GM03348 (cell line): Measurements from ENCODE around the gene SIRT5.
A peak's percentile ranks its signal among the peaks of the same experiment; 100 is the strongest.

Source experiments
- DNase-seq: peaks from one replicate; pipeline ENCODE4 v3.0.0; 2012; ENCODE audit warnings: low spot score

Gene SIRT5

DNA sequence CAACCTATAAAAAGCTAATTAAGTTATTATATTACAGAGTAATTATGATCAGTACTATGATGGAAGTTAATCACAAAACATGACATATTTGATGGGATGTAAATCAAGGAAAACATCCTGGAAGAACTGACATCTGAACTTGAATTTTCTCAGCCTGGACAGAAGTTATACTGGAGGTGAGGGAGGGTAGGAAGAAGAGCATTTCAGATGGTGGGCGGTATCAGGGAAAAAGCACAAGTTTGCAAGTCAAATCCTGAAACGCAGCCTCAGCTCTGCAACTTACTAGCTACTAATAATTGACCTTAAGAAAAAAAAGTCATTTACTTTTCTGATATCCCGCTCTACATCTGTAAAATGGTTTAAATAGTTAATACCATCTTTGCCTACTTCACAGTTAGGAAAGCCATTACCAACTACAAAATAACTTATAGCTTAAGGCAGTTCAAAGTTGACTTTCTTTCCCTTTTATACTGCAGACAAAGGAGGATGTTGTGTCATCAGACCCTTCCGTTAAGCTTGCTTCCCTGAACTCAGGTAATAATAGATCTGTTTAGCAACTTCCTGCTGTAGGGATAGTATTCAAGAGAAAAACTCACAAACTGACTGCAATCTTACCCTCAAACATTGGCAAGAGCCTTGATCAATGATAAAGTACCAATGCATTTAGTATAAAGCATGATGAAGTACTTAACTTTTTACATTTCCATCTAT lies 61.7 kb downstream of the SIRT5 start:
- DNase-seq = no peak

GRCh38 chr6:13638014-13638413 lies 63.6 kb downstream of the SIRT5 start:
- no peak for DNase-seq

- no peak for DNase-seq
These were observed 64.2 kb downstream of the SIRT5 start for GRCh38 chr6:13638626-13639025.

- peak; percentile 19 for DNase-seq
These were observed 66.9 kb downstream of the SIRT5 start for GRCh38 chr6:13641315-13641714.

- DNase-seq = no peak
These were observed 68.7 kb downstream of the SIRT5 start for GRCh38 chr6:13643125-13643524.

DNA sequence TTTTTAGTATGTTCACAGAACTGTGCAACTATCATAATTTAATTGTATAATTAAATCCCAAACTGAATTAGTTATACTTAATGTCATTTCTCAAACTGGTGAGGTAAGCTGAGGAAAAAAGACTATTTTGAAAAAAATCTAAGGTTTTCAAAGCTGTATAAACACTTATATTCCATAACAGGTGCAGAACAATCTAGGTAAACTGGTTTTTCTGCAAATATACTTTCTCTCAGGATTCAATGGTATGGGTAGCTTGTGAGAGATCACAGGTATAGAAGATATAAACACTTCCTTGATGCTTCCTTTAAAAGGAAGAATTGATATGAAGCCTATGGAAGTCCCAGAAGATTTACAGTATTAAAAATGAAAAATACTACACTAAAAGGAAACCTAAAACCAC lies 74.4 kb downstream of the SIRT5 start:
- no peak for DNase-seq

DNA sequence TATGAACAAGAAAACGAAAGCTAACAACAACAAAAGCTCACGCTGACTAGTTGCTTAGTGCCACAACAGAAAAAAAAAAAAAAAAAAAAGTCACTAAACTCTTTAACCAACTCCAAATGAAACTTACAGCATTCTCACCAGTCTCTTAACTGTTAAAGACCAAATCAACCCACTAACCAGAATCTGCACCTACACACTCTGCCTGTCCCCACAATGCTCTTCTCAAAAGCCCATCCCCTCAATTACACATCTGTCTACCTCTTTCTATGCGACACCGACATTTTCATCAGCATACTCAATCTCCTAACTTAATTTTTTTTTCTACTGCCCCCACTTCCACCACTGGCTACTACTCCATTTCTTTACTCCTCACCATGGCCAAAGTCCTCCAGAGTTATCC lies 75.0 kb downstream of the SIRT5 start:
- no peak for DNase-seq

DNA sequence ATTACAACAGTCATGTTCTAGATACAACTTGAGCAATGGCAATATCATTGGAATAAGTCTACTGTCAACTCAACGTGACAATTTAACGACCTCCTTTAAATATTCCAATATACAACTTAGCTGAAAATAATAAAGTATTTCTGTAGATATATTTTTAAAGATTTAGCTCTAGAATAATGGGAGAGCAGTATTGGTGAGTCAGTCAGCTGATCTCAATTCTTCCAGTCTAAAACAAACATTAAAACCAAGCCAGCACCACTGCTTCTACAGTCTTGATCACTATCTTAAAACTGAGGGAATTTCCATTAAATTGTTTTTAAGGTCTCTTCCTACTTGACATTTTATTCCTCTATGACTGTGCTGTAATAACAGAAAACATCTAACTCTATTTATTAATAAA lies 78.9 kb downstream of the SIRT5 start:
- DNase-seq = peak; percentile 11

DNA sequence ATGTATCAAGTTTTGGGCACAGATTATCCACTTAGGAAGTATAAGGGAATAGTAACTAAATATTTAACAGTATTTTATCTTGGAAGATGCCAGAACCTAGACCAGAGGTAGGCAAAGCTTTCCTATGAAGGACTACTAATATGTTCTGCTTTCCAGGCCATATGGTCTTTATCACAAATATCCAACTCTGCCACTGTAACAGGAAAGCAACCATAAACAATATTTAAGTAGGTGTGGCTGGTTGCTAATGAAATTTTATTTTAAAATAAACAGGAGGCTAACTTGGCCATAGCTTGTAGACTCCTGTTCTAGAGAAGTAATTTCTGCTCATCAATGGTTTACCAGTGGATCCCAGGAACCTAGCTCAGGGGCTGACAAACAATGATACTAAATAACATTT lies 80.1 kb downstream of the SIRT5 start:
- no peak for DNase-seq

DNA sequence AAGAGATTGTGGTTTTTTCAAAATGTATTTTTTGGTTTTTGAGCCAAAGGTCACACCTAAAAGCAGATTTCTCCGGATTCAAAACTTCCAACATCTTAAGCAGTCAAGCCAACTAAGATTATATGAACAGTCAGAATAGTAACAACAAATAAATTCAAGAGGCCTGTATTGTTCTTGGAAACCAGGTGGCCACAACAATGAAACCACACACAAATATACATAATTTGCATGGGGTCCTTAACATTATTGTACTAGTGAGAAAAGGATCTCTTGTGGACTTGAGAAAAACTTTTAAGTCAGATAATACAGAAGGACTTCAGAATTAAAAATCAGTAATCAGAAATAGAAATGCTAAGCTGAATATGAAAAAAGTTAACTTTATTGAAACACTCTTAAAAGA lies 81.3 kb downstream of the SIRT5 start:
- no peak for DNase-seq

DNA sequence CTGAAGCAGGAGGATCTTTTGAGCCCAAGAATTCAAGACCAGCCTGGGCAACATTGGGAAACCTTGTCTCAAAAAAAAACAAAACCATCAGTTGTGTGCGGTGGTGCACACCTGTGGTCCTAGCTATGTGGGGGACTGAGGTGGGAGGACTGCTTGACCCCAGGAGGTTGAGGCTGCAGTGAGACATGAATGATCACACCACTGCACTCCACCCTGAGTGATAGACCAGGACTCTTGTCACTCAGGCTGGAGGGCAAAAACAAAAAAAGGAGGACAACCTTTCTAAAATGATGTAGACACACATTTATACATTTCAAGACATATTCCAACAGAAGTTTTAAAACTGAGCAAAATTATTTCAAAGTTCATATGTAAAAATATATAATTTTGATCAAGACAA lies 85.9 kb downstream of the SIRT5 start:
- no peak for DNase-seq

DNA sequence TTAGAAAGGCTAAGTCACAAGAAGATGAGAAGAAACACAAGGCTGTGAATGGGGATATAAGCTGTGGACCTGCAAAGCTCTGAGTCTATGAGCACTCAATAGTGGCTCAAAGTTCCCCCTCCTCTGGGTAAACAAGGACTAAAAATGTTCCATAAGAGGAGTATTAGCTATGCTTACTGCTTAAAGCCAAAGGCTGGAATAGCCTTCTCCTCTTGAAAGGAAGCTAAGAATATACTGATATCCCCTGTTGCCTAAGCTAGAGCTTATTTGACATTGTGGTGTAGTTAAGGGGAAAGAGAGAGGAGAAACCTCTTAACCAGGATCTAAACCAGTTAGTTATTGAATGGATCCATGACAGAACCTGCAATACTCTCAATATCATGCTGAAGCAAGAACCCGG lies 86.5 kb downstream of the SIRT5 start:
- no peak for DNase-seq

- DNase-seq = no peak
These were observed 87.2 kb downstream of the SIRT5 start for GRCh38 chr6:13661647-13662046.

- no peak for DNase-seq
These were observed 88.4 kb downstream of the SIRT5 start for GRCh38 chr6:13662651-13663334.

- no peak for DNase-seq
These were observed 89.6 kb downstream of the SIRT5 start for GRCh38 chr6:13663986-13664385.
